ENCODE data around the gene RAD50.

GRCh38 chr5:132662925-132663770 is 106.4 kb downstream of the RAD50 start:
- TF ChIP-seq, protein P1, sequence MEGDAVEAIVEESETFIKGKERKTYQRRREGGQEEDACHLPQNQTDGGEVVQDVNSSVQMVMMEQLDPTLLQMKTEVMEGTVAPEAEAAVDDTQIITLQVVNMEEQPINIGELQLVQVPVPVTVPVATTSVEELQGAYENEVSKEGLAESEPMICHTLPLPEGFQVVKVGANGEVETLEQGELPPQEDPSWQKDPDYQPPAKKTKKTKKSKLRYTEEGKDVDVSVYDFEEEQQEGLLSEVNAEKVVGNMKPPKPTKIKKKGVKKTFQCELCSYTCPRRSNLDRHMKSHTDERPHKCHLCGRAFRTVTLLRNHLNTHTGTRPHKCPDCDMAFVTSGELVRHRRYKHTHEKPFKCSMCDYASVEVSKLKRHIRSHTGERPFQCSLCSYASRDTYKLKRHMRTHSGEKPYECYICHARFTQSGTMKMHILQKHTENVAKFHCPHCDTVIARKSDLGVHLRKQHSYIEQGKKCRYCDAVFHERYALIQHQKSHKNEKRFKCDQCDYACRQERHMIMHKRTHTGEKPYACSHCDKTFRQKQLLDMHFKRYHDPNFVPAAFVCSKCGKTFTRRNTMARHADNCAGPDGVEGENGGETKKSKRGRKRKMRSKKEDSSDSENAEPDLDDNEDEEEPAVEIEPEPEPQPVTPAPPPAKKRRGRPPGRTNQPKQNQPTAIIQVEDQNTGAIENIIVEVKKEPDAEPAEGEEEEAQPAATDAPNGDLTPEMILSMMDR (IDR thresholded peaks at IDR 0.05): no peak
- no peak for TF ChIP-seq POLR2A (IDR thresholded peaks at IDR 0.05)
